ENCODE data around the gene POLR2M. TPM values are rescaled to one million over a fixed set of nuclear protein-coding genes. Genes with fewer than 3 reads are reported as not detected.

The POLR2M gene
- total and polyA plus RNA-seq, 2 donors (not counting 3 experiments of a cell fraction or from before 2014, with no cell fraction given): 38.4 to 42.5 TPM

DNA sequence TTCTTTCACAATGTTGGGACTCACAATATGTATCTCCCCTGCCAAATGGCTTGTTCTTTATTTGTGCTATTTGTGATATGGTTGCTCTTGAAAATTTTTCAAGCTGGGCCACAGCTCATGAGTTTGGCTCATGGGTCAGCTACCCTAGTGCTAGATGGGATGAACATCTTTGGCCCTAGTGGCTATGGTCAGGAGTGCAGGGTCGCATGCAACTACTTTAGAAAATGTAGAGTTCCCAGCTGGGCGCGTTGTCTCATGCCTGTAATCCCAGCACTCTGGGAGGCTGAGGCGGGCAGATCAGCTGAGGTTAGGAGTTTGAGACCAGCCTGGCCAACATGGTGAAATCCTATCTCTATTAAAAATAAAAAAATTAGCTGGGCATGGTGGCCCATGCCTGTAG, 55.8 kb downstream of the POLR2M start:
- intact Hi-C loops (cut with micrococcal nuclease) (no loop called here), dilution Hi-C loops (cut with MboI; ENCODE audit: extremely low pct_ligation_motif_present, low sequenced_read_pairs) (no loop called here)
- no peaks in the 10 kb centered on the region for H3K27me3 ChIP-seq (ENCODE audit: control insufficient read depth in 2 of 2, insufficient read depth in 2 of 2, low read length in 2 of 2)
- no peak overlapping the region for H3K4me2 ChIP-seq (ENCODE audit: insufficient read depth, low read length)
- CTCF ChIA-PET: interaction anchor here (0.9 to 2.6 kb wide), 6 partner anchors 11 to 308 kb away, joined by 3 to 12 read pairs (median 4); no protein-coding TSS in a partner anchor
- no peaks in the 10 kb centered on the region for H4K20me1 ChIP-seq (replicated peaks; ENCODE audit: control insufficient read depth, extremely low read depth, insufficient read depth, low read length)
- no peaks in the 10 kb centered on the region for H3K4me1 ChIP-seq (ENCODE audit: control insufficient read depth, extremely low read depth, insufficient read depth, low read length)
- no peak overlapping the region for H2AFZ ChIP-seq (ENCODE audit: low read depth, low read length)
- H3K4me3 ChIP-seq (replicated peaks in 1 of 3; ENCODE audit: insufficient read depth in 1 of 3, low read depth in 1 of 3, low read length in 3 of 3): no peak overlapping the region
- no peaks in the 10 kb centered on the region for H3K9me3 ChIP-seq (replicated peaks; ENCODE audit: control insufficient read depth, insufficient read depth, low read length)
- H3K9ac ChIP-seq (replicated peaks; ENCODE audit: extremely low read depth, insufficient read depth, low read length): no peak overlapping the region
- H3K36me3 ChIP-seq (ENCODE audit: control insufficient read depth in 2 of 2, extremely low read depth in 1 of 2, insufficient read depth in 2 of 2, low read length in 2 of 2): no peaks in the 10 kb centered on the region
- H3K27ac ChIP-seq (ENCODE audit: insufficient read depth, low read depth, low read length): no peak overlapping the region
- TF ChIP-seq, protein P1, sequence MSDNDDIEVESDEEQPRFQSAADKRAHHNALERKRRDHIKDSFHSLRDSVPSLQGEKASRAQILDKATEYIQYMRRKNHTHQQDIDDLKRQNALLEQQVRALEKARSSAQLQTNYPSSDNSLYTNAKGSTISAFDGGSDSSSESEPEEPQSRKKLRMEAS (IDR thresholded peaks at IDR 0.05; ENCODE audit: insufficient read depth, insufficient read length): no peak
- TF ChIP-seq, protein P2, sequence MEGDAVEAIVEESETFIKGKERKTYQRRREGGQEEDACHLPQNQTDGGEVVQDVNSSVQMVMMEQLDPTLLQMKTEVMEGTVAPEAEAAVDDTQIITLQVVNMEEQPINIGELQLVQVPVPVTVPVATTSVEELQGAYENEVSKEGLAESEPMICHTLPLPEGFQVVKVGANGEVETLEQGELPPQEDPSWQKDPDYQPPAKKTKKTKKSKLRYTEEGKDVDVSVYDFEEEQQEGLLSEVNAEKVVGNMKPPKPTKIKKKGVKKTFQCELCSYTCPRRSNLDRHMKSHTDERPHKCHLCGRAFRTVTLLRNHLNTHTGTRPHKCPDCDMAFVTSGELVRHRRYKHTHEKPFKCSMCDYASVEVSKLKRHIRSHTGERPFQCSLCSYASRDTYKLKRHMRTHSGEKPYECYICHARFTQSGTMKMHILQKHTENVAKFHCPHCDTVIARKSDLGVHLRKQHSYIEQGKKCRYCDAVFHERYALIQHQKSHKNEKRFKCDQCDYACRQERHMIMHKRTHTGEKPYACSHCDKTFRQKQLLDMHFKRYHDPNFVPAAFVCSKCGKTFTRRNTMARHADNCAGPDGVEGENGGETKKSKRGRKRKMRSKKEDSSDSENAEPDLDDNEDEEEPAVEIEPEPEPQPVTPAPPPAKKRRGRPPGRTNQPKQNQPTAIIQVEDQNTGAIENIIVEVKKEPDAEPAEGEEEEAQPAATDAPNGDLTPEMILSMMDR (IDR thresholded peaks at IDR 0.05; ENCODE audit: extremely low read depth in 1 of 2, insufficient read depth in 1 of 2, low read depth in 1 of 2, low read length in 2 of 2): no peak
- TF ChIP-seq POLR2A (IDR thresholded peaks at IDR 0.05; ENCODE audit: low read depth, low read length) (no peak), POLR2AphosphoS5 (IDR thresholded peaks at IDR 0.05; ENCODE audit: insufficient read depth, low read depth, low read length) (no peak), MYC (IDR thresholded peaks at IDR 0.05; ENCODE audit: low read depth, low read length) (no peak), FOS (IDR thresholded peaks at IDR 0.05; ENCODE audit: borderline replicate concordance, insufficient read depth, low read length) (no peak), EZH2 (IDR thresholded peaks at IDR 0.05; ENCODE audit: borderline replicate concordance, low read depth, low read length, severe bottlenecking) (no peak)
- no peaks in the 10 kb centered on the region for H3K79me2 ChIP-seq (ENCODE audit: control insufficient read depth, insufficient read depth, low read length)
- H3K9me1 ChIP-seq (replicated peaks; ENCODE audit: control insufficient read depth, extremely low read depth, insufficient read depth, low read length): no peaks in the 10 kb centered on the region
- BruUV-seq (replicated peaks): no TSS peak
- no peak for FAIRE-seq
- POLR2A ChIA-PET: no interaction called here
- no peak for DNase-seq (ENCODE audit: low read depth, low spot score)
